Purkinje cell (primary cell): ENCODE data around the gene SERPINB5. TPM values are rescaled to one million over a fixed set of nuclear protein-coding genes. Genes with fewer than 3 reads are reported as not detected.

Source experiments
- polyA plus RNA-seq: library from polyadenylated mRNA; unstranded; fragments of >200 nt; fragmentation: Nextera tagmentation; gene quantifications from 2 replicates; pipeline ENCODE4 v1.2.1, GENCODE V29; 2014

SERPINB5 gene
- not detected in 2 replicates for polyA plus RNA-seq

GRCh38 chr18:63476668-63477067 is at the start of gene SERPINB5:
Gene SERPINB5 (plus strand): TSS chr18:63476958. CDS start chr18:63484429, 7,471 bp downstream.

GRCh38 chr18:63542069-63542468 is 65.3 kb downstream of the SERPINB5 start, which contains the start of gene SERPINB12:
Gene SERPINB12 (plus strand): TSS chr18:63542369. CDS start chr18:63556160, 13,791 bp downstream.

Other genes starting within 250 kb of the SERPINB5 start
- gene BCL2, start 157.2 kb upstream of the SERPINB5 start, polyA plus RNA-seq = 1.5 and 1.8 TPM in 2 replicates
- 56.2 and 84.2 TPM in 2 replicates for gene KDSR, start 109.8 kb upstream of the SERPINB5 start, polyA plus RNA-seq
- 54.3 and 55.8 TPM in 2 replicates for gene VPS4B, start 54.5 kb upstream of the SERPINB5 start, polyA plus RNA-seq
- not detected in 2 replicates for gene SERPINB12, start 65.4 kb downstream of the SERPINB5 start, polyA plus RNA-seq
- not detected in 2 replicates for gene SERPINB13, start 110.4 kb downstream of the SERPINB5 start, polyA plus RNA-seq
- gene SERPINB4, start 167.3 kb downstream of the SERPINB5 start, polyA plus RNA-seq = 0.55 TPM in 1 of 2 replicates, not detected in the other
- gene SERPINB3, start 184.9 kb downstream of the SERPINB5 start, polyA plus RNA-seq = not detected in 2 replicates
- gene SERPINB11, start 226.0 kb downstream of the SERPINB5 start, polyA plus RNA-seq = 1.2 TPM in 1 of 2 replicates, not detected in the other